K562 treated with DMSO at 1 percent for 4 hours (cell line): ENCODE measurements around the gene ZNF577. TPM values are rescaled to one million over a fixed set of nuclear protein-coding genes. Genes with fewer than 3 reads are reported as not detected.

Experiments
- total RNA-seq: library from RNA; unstranded; fragments of 300-600 nt; gene quantifications from 2 replicates; pipeline ENCODE4 v1.2.3, GENCODE V29; 2022; ENCODE audit not compliant: insufficient read depth

The ZNF577 gene
- total RNA-seq, result 1.1 and 2.1 TPM in 2 replicates

DNA sequence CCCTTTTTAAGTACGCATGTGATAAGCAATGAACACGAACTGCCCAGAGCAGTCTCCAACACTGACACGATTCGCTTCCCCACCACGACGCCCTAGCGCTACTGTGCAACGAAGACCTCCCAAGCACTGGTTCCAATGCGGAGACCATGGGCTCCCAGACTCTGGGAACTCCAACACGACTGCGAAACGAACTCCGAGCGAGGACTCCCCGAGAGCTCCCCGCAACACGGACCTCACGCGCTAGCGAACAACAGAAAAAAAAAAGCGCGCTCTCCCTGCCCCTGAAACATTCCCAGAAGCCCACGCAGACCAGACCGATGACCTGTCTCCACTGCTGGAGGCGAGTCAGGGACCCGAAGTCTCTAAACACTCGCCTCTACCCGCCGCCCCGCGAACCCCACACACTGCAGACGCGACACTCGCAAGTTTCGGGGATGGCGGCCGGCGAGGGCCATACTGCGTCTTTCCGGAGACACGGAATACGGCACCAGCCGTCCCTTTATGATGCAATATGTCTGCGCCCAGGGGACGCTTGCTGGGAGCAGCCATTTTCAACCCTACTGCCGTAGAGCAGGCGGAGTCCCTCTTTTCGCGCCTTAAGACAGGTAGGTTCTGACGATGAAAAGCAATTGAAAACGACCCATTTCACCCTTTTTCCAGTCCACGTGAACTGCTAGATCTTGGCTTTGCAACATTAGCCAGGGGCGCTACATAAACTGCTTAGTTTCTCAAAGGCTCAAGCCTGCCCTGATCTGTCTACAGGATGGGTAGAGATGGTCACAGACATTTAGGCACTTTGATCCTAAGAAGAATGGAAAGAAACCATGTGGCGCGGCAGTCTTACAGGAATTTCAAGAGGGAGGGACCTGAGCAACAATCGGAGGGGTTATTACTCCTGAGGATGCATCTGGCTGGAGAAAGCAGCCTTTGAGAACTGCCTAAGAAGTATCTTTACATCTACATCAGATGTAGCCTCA lies at the start of gene ZNF577:
Gene ZNF577 (minus strand): TSS at position 430 of the 977 bp plus-strand sequence. CDS start 7,569 bp downstream, outside the sequence.

DNA sequence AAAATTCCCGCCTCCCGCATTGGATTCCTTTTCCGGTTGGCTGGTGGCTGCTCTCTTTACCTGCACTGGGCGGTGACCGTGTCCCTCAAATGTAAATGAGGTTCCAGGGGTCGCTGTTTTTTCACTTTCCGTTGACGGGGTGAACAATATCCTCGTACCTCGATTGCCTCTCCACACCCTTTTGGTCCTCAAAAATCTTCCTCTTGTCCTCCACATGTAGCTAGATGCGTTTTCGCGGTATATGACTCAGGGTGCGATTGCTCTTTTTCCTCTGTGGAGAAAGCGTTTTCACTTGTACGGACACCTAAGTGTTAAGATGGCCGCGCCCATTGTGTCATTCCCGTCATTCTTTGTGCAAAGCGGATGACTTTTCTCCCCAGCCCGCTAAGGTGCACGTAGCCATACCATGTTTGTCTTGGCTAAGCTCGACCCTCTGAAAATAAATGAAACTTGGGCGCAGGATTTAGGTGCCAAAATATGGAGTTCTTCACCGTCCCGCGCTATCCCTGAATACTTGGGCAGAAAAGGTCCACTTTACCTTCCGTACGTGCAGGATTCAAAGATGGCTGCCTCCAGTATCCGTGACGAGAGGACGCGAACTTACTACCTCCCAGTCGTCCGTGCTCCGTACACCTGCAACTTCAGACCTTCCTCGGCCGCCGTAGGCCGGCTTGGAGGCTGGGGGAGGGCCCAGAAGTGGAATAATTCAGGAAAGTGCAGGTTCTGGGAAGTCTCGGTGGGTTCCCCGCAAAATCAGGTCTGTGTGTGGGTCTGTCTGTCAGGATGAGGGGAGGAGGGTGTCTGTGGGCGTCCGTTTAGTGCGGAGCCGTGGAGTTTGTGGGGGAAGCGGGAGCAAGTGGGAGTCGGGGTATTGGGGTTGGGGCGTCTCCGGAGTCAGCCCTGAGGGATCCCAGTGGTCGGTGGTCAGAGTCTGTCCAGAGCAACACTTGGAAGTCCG lies 39.3 kb upstream of the ZNF577 start, which contains the start of gene ZNF613:
Gene ZNF613 (plus strand): TSS at position 689 of the 958 bp plus-strand sequence. CDS start 8,749 bp downstream, outside the sequence.

DNA sequence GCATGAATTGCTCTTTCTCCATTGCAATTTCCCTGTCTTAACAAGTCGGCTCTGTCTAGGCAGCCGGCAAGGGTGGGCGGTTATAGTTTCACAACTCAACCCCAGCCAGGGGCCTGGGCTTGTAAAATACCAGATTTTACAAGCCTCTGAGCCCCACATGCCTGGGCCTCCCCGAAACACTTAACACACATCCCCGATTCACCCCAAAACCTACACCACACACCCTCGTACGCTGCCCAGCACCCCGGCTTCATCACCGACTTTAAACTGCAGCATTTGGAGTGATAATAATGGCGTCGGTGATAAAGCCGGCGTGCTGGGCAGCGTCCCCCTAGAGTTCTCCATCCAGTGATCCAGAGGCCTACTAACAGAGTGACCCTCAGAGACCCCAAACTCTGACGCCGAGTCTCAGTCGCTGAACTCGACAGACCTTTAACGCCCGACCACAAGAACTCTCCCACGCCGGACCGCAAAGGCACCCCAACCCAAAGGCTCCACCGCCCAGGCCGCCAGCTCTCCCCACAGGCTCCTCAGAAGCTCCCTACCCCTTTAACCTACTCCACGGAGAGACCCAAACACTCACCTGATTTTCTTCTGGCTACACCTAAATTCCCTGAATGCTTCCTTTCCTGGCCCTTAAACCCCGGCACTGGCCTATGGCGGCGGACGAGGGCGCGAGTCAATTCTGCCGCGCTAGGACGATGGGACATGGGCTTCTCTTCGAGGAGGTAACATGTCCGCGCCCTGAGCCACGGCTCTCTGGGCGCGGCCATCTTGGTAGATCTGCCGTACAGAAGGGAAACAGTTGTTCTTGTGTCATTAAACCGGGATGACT lies 16.8 kb upstream of the ZNF577 start, which contains the start of gene ZNF649:
Gene ZNF649 (minus strand): TSS at position 687 of the 835 bp plus-strand sequence. CDS start 4,910 bp downstream, outside the sequence.

Other genes starting within 250 kb of the ZNF577 start
- gene SIGLEC14, start 241.1 kb downstream of the ZNF577 start, total RNA-seq, result 0.58 TPM in 1 of 2 replicates, not detected in the other
- 12.2 and 13.2 TPM in 2 replicates for gene SPACA6, start 194.6 kb downstream of the ZNF577 start, total RNA-seq
- not detected in 2 replicates for gene HAS1, start 164.0 kb downstream of the ZNF577 start, total RNA-seq
- 0.33 and 0.69 TPM in 2 replicates for gene FPR1, start 136.1 kb downstream of the ZNF577 start, total RNA-seq
- gene FPR2, start 126.8 kb downstream of the ZNF577 start, total RNA-seq, result not detected in 2 replicates
- 1.9 and 2.6 TPM in 2 replicates for gene FPR3, start 92.8 kb downstream of the ZNF577 start, total RNA-seq
- 1.8 and 4.0 TPM in 2 replicates for gene ZNF649, start 17.1 kb upstream of the ZNF577 start, total RNA-seq
- 1.3 and 5.5 TPM in 2 replicates for gene ZNF613, start 39.5 kb upstream of the ZNF577 start, total RNA-seq
- gene ZNF350, start 98.9 kb upstream of the ZNF577 start, total RNA-seq, result 0.69 and 2.5 TPM in 2 replicates
- 2.2 and 3.5 TPM in 2 replicates for gene ZNF615, start 120.3 kb upstream of the ZNF577 start, total RNA-seq
- 3.1 and 5.0 TPM in 2 replicates for gene ZNF614, start 140.4 kb upstream of the ZNF577 start, total RNA-seq
- gene ZNF432, start 160.9 kb upstream of the ZNF577 start, total RNA-seq, result 1.8 and 3.1 TPM in 2 replicates
- 5.8 and 6.0 TPM in 2 replicates for gene ZNF841, start 207.8 kb upstream of the ZNF577 start, total RNA-seq